Measurements from ENCODE around the gene LRMDA. TPM values are rescaled to one million over a fixed set of nuclear protein-coding genes. Genes with fewer than 3 reads are reported as not detected.

LRMDA gene
- total and polyA plus RNA-seq, 2 of the 13 experiments (the other 11 are each of a cell fraction or from before 2014, with no cell fraction given), result 13.4 to 22.0 TPM

DNA sequence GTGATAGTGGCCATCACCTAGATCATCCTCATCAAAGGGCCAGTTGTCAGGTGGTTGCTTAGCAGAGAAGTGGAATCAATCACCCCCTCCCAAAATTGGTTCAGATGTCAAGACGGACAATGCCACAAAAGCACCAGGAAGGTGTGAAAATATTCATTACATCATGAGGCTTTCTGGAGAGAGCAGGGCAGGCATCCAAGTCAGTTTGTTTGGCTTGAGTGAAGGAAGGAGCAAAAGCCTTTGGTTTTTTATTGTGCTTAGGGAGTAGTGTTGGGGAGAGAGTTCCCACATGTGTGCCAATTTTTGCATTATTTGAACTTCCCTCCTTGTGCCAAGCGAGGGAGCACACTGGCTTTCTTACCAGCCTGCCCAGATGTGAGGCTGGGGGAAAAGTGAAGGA, 1082.9 kb downstream of the LRMDA start:
- intact Hi-C loops (cut with micrococcal nuclease; ENCODE audit: unreplicated experiment), result no loop called here
- Histone ChIP-seq H3K9me3 (ENCODE audit: low read length) (no peaks in the 10 kb centered on the region), H3K9ac (ENCODE audit: insufficient read depth, low read depth, low read length) (no peak overlapping the region), H3K27ac (ENCODE audit: extremely low read length, insufficient read depth, low read length) (no peak overlapping the region), H3K4me3 (replicated peaks in 1 of 3; ENCODE audit: insufficient read depth in 1 of 3, low read depth in 2 of 3, low read length in 3 of 3) (no peak overlapping the region), H3K79me2 (ENCODE audit: insufficient read depth, low read length) (no peaks in the 10 kb centered on the region), H2AFZ (ENCODE audit: low read length) (no peak overlapping the region), H3K27me3 (ENCODE audit: control insufficient read depth in 1 of 2, insufficient read depth in 2 of 2, low read length in 2 of 2) (no peaks in the 10 kb centered on the region), H3K36me3 (replicated peaks in 1 of 2; ENCODE audit: control insufficient read depth in 1 of 2, insufficient read depth in 2 of 2, low read length in 2 of 2) (no peaks in the 10 kb centered on the region), H4K20me1 (ENCODE audit: insufficient read depth, low read length) (no peaks in the 10 kb centered on the region), H3K4me2 (ENCODE audit: low read depth, low read length) (no peak overlapping the region), H3K4me1 (ENCODE audit: insufficient read depth, low read length) (no peaks in the 10 kb centered on the region)
- 93% methylated on average over 2 of the region's 2 CpGs for WGBS (ENCODE audit: low lambda C conversion rate)
- no TSS peak for BruUV-seq (replicated peaks)
- TF ChIP-seq CEBPB (IDR thresholded peaks at IDR 0.05; ENCODE audit: borderline replicate concordance, low read depth, low read length) (no peak), ZNF563 (CRISPR knock-in tag; IDR thresholded peaks at IDR 0.05) (no peak)
- no peak for DNase-seq (ENCODE audit: low spot score)
- POLR2A ChIA-PET, result no interaction called here
- CTCF ChIA-PET (ENCODE audit: low intra/inter-chr PET ratio, low total read pairs), result no interaction called here
- in situ Hi-C loops (cut with HindIII; ENCODE audit: extremely low pct_ligation_motif_present, low pct_unique_long_range_greater_than_20kb), result no loop called here
- FAIRE-seq, result no peak
- no peak for ATAC-seq

DNA sequence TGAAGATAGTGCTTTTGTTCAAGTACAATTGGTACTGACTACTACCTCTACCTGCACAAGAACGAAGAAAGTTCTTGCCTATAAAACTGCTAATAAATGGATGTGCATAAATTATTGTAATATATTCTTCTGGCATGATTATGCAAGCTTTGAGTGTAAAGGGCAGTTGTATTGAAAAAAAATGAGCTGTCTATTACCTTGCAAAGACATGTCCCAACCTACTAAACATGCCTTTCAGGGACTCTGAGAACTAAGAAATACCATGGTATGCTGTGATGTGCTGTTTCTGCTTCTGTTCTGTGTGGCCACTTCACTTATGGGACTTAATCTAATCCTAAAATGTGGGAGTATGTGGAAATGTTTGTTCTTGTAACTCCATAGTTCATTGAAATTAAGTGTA, 1083.4 kb downstream of the LRMDA start:
- no peaks in the 10 kb centered on the region for H3K27me3 ChIP-seq (ENCODE audit: control insufficient read depth in 1 of 2, insufficient read depth in 2 of 2, low read length in 2 of 2)
- no peak for DNase-seq (ENCODE audit: low spot score)
- no peaks in the 10 kb centered on the region for H3K36me3 ChIP-seq (replicated peaks in 1 of 2; ENCODE audit: control insufficient read depth in 1 of 2, insufficient read depth in 2 of 2, low read length in 2 of 2)
- no peaks in the 10 kb centered on the region for H4K20me1 ChIP-seq (ENCODE audit: insufficient read depth, low read length)
- no peaks in the 10 kb centered on the region for H3K9me3 ChIP-seq (ENCODE audit: low read length)
- no peak overlapping the region for H3K27ac ChIP-seq (ENCODE audit: extremely low read length, insufficient read depth, low read length)
- ATAC-seq, result no peak
- in situ Hi-C loops (cut with HindIII; ENCODE audit: extremely low pct_ligation_motif_present, low pct_unique_long_range_greater_than_20kb), result no loop called here
- no peaks in the 10 kb centered on the region for H3K4me1 ChIP-seq (ENCODE audit: insufficient read depth, low read length)
- H3K4me2 ChIP-seq (ENCODE audit: low read depth, low read length), result no peak overlapping the region
- H2AFZ ChIP-seq (ENCODE audit: low read length), result no peak overlapping the region
- BruUV-seq (replicated peaks), result no TSS peak
- no peak for FAIRE-seq
- WGBS (ENCODE audit: low lambda C conversion rate), result 64% methylated on average over 1 of the region's 1 CpG
- ChIA-PET CTCF (ENCODE audit: low intra/inter-chr PET ratio, low total read pairs) (no interaction called here), POLR2A (no interaction called here)
- intact Hi-C loops (cut with micrococcal nuclease; ENCODE audit: unreplicated experiment), result no loop called here
- H3K4me3 ChIP-seq (replicated peaks in 1 of 3; ENCODE audit: insufficient read depth in 1 of 3, low read depth in 2 of 3, low read length in 3 of 3), result no peak overlapping the region
- H3K9ac ChIP-seq (ENCODE audit: insufficient read depth, low read depth, low read length), result no peak overlapping the region
- no peaks in the 10 kb centered on the region for H3K79me2 ChIP-seq (ENCODE audit: insufficient read depth, low read length)
- TF ChIP-seq JUN (CRISPR knock-in tag; IDR thresholded peaks at IDR 0.05) (no peak), JUNB (CRISPR knock-in tag; IDR thresholded peaks at IDR 0.05; ENCODE audit: borderline replicate concordance) (no peak), ZFP62 (CRISPR knock-in tag; IDR thresholded peaks at IDR 0.05) (no peak), ZNF709 (CRISPR knock-in tag; IDR thresholded peaks at IDR 0.05) (no peak), ARNTL (CRISPR knock-in tag; IDR thresholded peaks at IDR 0.05) (no peak), HDAC6 (IDR thresholded peaks at IDR 0.05; ENCODE audit: low read depth, low read length) (no peak), ZNF232 (CRISPR knock-in tag; IDR thresholded peaks at IDR 0.05; ENCODE audit: borderline replicate concordance) (no peak), U2AF1 (optimal IDR thresholded peaks at IDR 0.05; ENCODE audit: low read depth, low read length) (no peak)
- TF ChIP-seq, protein P1, sequence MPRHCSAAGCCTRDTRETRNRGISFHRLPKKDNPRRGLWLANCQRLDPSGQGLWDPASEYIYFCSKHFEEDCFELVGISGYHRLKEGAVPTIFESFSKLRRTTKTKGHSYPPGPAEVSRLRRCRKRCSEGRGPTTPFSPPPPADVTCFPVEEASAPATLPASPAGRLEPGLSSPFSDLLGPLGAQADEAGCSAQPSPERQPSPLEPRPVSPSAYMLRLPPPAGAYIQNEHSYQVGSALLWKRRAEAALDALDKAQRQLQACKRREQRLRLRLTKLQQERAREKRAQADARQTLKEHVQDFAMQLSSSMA (CRISPR knock-in tag; IDR thresholded peaks at IDR 0.05), result no peak
- TF ChIP-seq, protein P2, sequence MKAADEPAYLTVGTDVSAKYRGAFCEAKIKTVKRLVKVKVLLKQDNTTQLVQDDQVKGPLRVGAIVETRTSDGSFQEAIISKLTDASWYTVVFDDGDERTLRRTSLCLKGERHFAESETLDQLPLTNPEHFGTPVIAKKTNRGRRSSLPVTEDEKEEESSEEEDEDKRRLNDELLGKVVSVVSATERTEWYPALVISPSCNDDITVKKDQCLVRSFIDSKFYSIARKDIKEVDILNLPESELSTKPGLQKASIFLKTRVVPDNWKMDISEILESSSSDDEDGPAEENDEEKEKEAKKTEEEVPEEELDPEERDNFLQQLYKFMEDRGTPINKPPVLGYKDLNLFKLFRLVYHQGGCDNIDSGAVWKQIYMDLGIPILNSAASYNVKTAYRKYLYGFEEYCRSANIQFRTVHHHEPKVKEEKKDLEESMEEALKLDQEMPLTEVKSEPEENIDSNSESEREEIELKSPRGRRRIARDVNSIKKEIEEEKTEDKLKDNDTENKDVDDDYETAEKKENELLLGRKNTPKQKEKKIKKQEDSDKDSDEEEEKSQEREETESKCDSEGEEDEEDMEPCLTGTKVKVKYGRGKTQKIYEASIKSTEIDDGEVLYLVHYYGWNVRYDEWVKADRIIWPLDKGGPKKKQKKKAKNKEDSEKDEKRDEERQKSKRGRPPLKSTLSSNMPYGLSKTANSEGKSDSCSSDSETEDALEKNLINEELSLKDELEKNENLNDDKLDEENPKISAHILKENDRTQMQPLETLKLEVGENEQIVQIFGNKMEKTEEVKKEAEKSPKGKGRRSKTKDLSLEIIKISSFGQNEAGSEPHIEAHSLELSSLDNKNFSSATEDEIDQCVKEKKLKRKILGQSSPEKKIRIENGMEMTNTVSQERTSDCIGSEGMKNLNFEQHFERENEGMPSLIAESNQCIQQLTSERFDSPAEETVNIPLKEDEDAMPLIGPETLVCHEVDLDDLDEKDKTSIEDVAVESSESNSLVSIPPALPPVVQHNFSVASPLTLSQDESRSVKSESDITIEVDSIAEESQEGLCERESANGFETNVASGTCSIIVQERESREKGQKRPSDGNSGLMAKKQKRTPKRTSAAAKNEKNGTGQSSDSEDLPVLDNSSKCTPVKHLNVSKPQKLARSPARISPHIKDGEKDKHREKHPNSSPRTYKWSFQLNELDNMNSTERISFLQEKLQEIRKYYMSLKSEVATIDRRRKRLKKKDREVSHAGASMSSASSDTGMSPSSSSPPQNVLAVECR (CRISPR knock-in tag; IDR thresholded peaks at IDR 0.05; ENCODE audit: borderline replicate concordance), result no peak
- TF ChIP-seq, protein P3, sequence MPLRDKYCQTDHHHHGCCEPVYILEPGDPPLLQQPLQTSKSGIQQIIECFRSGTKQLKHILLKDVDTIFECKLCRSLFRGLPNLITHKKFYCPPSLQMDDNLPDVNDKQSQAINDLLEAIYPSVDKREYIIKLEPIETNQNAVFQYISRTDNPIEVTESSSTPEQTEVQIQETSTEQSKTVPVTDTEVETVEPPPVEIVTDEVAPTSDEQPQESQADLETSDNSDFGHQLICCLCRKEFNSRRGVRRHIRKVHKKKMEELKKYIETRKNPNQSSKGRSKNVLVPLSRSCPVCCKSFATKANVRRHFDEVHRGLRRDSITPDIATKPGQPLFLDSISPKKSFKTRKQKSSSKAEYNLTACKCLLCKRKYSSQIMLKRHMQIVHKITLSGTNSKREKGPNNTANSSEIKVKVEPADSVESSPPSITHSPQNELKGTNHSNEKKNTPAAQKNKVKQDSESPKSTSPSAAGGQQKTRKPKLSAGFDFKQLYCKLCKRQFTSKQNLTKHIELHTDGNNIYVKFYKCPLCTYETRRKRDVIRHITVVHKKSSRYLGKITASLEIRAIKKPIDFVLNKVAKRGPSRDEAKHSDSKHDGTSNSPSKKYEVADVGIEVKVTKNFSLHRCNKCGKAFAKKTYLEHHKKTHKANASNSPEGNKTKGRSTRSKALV (CRISPR knock-in tag; IDR thresholded peaks at IDR 0.05), result no peak

All from HepG2 (cell line).